NCI-H774 (cell line): ENCODE measurements around the gene ACTR6.
"Not testable (repeated sequence)": the region's sequence is repeated elsewhere in the genome, so short reads cannot be mapped to it uniquely, and the experiment has no call there.

Experiments used
- DNase-seq: peaks from one replicate; lab custom pipeline; 2025; lab: John Stamatoyannopoulos, UW

The ACTR6 gene

DNA sequence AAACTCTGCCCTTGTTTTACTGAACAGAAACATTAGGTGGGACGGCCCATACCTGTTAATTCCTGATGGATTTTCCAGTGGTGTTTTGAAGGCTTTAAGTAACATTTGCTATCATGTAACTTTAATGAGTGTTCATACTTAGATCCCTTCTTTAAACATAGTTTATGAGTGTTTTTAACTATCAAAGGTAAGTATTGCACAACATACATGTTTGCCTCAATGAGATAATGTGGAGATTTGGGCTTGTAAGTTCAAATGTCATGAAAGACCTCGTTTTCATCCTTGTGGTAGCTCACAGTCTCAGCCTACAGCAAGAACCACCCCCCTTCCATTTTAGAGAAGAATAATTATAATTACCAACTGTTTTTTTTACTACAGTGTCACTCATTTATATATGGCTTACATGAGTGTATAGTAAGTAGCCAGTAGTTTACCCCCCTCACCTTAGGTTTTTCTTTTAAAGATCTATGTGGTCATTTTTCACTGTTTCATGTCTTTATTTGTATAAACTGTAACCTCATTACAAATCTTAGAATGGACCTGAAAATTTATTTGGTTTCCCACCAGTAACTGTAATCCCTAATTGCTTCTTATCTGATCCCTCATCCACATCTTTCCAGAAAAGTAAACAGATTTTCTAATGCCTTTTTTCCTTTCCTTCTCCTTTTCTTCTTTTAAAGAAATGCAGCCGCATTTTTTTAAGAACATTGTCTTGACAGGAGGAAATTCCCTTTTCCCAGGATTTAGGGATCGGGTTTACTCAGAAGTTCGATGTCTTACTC is 18.9 kb downstream of the ACTR6 start:
- DNase-seq: no peak

DNA sequence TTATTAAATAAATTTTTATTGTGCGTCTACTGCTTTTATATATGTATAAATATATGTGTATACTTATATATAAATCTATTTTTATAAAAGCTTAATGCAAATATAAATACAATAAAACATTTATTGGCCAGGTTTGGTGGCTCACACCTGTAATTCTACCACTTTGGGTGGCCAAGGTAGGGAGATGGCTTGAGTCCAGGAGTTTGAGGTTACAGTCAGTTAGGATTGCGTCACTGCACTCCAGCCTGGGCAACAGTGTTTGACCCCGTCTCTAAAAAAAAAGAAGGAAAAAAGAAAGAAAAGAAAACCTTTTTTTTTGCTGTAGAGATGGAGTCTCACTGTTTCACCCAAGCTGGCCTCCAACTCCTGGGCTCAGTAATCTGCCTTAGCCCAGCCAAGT is 20.9 kb downstream of the ACTR6 start:
- DNase-seq: no peak

DNA sequence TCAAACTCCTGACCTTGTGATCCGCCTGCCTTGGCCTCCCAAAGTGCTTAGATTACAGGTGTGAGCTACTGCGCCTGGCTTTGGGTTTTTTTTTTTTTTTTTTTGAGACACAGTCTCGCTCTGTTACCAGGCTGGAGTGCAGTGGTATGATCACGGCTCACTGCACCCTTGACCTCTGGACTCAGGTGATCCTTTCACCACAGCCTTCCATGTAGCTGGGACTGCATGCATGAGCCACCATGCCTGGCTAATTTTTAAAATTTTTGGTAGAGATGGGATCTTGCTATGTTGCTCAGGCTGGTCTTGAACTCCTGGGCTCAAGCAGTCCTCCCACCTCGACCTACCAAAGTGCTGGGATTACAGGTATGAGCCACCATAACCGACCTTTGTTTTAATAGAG is 21.6 kb downstream of the ACTR6 start:
- not testable (repeated sequence) for DNase-seq

DNA sequence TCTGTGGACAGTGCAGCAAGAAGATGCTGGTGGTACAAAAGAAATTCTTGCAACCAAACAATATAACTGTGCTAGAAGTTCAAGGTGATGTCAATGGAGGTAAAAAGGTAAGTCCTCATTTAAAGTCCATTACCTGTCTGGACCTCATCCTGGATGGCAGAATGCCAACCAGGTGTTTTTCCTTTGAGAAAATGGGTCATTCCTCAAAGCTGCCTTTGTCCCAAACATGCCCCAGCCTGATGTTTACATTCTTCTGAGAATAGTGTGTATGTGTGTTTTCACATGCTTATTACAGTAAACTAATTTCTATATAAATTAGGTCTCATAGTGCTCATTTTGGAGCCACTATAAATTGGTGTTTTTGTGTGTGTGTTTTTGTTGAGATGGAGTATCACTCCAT is 24.9 kb downstream of the ACTR6 start:
- DNase-seq: no peak

DNA sequence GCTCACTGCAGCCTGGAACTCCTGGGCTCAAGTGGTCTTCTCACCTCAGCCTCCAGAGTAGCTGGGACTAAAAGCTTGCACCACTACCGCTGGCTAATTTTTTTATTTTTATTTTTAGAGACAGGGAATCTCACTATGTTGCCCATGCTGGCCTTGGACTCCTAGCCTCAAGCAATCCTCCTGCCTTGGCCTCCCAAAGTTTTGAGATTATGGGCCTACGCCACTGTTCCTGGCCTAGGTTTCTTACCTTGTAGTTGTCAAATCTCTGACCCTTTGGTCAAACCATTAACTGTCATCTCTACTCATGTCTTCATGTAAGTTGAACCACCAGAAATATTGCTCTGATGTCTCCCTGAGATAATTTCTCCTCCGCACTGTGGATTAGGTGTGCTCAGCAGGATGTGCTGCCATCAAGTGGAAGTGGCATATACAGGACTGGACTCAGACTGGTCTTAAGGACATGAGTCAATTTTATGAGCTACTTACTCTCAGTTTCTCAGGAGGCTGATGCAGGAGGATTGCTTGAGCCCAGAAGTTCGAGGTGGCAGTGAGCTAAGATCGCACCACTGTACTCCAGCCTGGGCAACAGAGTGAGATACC is 28.5 kb downstream of the ACTR6 start:
- no peak for DNase-seq

DNA sequence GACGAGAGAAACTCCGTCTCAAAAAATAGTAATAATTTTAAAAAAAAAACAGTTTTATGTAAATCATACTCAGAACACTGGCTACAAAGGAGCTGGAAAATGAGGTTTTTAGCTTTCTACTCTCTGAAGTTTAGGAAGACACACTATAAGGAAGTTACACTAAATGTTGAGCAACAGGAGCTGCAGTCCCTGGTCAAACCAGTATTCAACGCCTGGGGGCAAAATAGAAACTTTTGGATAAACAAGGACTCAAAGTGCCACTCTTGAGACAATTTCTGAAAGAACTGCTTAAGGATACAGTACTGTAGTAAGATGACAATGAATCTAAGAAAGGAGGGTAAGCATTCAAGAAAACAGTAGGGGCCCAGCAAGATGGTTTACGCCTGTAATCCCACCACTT is 29.3 kb downstream of the ACTR6 start:
- no peak for DNase-seq

DNA sequence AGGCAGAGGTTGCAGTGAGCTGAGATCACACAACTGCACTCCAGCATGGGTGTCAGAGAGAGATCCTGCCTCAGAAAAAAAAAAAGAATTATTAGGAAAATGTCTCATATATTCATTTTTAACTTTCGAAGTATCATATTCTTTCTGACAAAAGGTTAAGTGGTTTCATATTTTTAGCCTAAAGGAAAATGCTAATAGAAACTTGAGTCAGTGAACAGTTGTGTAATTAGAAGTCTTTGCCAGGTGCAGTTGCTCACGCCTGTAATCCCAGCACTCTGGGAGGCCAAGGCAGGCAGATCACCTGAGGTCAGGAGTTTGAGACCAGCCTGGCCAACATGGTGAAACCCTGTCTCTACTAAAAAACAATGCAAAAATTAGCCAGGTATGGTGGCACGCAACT is 31.3 kb downstream of the ACTR6 start:
- DNase-seq: not testable (repeated sequence)

DNA sequence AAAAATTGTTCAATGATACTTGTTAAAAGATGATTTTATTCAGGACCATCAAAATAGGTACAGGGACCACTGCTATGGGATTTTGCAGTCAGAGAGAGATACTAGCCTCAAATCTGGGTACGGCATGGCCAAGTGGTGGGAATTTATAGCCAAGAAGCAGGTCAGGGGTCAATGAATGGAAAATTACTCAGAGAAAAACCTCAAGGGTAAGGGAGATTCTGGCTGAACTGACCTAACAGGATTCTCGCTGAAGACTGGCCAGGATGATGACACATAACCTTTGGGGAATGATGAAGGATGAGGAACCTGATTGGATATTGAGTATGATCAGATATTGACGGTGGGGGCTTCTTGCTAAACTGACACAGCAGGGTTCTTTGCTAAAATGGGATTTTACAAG is 33.6 kb downstream of the ACTR6 start:
- DNase-seq: no peak

DNA sequence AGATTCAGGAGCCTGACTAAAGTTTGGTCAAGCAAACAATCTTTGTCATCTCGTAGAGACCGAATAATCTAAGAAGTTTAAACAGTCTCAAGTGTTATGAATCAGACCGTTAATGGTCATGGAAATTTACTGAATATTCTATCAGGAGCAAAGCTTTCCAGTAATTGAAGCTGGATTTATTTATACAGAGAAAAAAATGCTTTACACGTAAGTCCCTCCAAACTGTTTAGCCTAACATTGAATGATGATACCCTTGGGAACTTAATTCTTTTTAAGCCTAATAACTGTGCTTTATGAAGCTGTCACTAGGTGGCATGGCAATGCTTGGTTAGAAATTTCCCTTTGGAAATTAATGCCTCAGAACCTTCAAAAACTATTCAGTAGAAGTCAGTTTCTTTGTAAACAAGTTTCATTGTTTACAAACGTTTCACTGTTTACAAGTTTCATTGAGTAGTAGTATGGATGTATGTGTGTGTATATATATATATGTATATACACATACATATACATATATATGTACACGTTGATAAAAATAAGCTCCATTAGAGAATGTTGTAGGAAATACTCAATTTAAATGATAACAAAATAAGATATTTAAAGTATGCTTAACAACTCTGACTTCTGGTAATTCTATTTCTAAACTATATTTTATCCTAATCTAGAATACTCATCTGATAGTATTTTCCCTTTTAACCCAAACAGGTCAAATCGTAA is 34.1 kb downstream of the ACTR6 start:
- DNase-seq: peak; percentile 49

DNA sequence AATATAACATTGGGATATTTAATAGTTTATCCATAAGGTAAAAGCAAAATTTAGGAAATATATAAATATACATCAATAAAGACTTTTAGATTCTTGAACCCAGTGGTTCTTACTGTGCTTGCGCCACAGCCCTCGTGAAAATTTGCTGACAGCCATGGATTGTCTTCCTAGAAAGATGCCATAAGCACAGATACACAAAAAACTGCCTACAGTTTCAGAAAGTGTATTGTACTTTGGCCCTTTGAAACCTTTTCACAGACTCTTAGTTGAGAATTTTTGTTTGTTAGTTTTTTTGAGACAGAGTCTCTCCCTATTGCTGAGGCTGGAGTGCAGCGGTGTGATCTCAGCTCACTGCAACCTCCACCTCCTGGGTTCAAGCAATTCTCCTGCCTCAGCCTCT is 38.2 kb downstream of the ACTR6 start:
- no peak for DNase-seq

DNA sequence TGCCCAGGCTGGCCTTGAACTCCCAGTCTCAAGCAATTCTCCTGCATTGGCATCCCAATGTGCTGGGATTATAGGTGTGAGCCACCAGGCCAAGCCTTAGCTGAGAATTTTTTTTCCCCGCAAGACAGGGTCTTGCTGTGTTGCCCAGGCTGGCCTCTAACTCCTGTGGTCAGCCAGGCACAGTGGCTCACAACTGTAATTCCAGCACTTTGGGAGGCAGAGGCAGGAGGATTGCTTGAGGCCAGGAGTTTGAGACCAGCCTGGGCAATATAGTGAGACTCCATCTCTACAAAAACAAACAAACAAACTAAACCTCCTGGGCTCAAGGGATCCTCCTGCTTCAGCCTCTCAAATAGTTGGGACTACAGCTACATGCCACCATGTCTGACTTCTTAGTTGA is 39.0 kb downstream of the ACTR6 start:
- DNase-seq: no peak

DNA sequence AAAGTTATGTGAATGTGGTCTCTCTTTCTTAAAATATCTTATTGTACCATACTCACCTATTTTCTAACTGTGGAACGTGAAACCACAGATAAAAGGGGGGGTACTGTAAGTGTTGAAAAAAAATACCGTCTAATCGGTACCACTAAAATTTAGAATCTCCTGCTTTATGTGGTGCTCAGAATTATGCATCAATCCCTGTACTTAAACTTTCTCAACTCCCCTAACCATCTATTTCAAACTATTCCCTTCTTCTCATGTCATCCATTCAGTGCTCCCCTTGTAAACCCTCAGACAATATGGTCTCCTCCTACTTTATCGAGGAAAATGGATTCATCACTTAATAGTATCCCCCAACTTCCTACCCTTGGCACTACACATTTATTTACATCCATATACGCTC is 42.5 kb downstream of the ACTR6 start:
- no peak for DNase-seq

DNA sequence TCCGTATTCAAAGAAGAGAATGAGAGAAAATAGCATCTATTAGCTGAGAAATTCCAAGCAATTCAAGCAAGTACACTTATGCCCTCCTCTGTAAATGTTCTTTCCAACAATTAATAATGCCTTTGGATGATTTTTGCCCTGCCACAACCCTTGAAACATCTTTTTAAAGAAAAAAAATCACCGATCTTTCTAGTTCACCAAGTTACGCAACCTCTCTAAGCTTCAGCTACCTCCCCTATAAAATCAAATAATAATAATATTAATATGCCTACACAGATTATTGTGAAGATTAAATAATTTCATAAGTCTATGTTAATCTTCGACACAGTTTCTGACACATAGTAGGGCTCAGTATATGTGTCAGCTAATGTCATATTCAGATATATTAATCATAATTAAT is 47.1 kb downstream of the ACTR6 start:
- DNase-seq: no peak

DNA sequence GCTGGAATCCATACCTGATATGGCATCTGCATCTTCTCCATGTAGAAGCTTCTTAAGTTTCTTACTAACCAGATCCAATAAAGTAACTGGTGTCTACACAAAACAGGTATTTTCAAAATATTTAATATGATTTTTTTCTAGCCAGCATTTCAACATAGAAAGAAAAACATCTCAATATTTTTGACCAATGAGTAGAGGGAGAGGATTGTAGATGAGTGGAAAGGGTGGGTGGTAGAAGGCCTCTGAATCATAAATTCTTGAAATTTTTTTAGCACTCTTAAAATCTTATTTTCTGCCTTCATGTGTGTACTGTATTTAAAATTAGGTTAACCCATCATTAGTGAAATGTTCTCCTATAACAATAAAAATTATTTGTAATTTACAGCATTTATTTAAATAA is 48.3 kb downstream of the ACTR6 start:
- DNase-seq: no peak

DNA sequence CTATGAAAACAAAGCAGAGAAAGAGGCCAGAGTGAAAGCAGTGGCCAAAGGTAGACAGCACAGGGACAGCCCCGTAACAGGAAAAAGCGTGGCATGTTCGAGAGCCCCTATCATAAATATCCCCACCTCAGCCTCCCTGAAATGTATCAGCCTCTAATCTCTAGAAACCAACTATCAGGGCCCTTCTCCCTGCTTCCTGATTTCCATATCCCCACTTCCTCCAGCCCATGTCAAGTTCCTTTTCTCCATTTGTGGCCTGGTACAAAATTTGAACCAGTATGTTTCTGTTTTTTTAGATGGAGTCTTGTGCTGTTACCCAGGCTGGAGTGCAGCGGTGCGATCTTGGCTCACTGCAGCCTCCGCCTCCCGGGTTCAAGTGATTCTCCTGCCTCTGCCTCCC is 49.3 kb downstream of the ACTR6 start:
- no peak for DNase-seq

DNA sequence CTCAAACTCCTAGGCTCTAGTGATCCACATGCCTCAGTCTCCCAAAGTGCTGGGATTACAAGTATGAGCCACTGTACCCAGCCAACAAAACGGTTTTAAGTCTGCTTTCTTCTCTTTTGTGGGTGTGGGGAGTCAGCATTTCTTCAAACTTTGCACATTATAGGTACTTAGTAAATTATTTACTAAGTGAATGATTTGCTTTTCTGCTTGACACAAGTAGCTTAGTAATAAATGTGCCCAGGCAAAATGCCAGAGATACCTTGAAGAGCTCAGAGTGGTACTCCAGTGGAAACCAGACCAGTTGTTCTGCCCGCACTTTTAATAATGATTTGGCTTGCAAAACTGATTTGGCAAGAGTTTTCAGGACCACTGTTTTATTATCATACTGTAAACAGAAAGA is 51.3 kb downstream of the ACTR6 start:
- peak; percentile 52 for DNase-seq

DNA sequence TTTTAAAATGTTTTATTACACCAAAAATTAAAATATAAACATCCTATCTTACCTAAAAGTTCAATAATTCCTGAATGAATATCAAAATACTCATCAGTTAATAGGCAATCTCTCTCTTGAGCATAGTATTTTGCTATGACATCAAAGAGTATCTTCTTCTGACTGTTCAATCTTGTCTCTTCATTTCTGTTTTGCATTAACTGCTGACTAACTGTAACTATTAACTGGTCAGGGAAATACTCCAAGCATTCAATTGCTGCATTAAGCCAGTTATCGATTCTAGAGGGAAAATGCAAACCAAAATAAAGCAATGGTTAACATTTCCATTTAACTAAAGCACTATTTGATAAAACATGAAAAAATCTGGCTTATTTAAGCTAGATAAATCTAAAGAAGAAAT is 52.8 kb downstream of the ACTR6 start:
- DNase-seq: no peak

DNA sequence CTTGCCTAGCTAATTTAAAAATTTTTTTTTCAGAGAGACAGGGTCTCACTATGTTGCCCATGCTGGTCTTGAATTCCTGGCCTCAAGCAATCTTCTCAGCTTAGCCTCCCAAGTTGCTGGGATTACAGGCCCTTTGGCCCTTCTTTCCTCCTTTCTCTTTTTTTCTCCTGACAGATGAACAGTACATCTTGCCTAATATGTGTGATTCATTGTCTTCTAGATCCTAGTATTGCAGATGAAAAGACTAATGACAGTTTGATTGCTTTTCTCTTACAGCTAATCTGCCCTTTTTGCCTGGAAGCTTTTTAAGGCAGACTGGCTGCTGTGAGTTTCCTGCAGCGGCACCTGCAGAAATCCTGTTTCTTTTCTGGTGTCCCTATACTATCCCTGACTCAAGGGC is 54.3 kb downstream of the ACTR6 start:
- no peak for DNase-seq

DNA sequence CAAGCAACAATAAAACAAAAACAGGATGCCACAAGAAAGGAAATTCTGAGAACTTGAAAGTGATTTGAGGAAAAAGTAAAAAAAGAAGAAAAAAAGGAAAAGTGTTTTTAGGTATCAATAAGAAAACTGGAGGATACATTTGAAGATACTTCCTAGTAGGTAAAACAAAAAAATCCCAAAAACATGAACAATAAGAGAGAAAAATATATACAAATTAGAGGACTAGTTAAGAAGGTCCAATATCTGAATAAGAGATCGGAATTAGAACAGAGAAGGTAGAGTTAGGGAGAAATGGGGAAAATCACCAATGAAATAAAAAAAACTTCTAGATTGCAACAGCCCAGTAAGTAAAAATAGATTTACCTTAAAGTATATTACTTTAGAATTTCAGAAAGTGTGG is 57.5 kb downstream of the ACTR6 start:
- DNase-seq: no peak

DNA sequence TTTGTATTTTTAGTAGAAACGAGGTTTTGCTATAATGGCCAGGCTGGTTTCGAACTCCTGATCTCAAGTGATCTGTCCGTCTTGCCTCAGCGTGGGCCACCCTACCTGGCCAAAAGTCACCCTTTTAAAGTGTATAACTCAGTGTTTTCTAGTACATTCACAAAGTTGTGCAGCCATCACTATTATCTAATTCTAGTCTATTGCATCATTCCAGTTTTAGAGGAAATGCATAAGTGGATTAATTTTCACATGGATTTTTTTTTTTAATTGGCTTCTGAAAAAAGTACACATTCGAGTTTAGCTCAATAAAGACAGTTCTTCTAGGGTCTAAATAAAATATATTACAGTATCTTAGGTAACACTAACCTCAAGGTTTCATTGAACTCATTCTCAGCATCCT is 62.5 kb downstream of the ACTR6 start:
- no peak for DNase-seq

DNA sequence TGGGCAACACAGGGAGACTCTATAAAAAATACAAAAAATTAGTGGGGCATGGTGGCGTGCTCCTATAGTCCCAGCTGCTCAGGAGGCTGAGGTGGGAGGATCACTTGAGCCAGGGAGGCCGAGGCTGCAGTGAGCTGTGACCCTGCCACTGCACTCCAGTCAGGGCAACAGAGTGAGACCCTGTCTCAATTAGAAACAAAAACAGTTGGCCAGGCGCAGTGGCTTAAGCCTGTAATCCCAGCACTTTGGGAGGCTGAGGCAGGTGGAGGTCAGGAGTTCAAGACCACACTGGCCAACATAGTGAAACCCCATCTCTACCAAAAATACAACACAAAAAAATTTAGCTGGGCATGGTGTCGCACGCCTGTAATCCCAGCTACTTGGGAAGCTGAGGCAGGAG is 64.5 kb downstream of the ACTR6 start:
- not testable (repeated sequence) for DNase-seq

DNA sequence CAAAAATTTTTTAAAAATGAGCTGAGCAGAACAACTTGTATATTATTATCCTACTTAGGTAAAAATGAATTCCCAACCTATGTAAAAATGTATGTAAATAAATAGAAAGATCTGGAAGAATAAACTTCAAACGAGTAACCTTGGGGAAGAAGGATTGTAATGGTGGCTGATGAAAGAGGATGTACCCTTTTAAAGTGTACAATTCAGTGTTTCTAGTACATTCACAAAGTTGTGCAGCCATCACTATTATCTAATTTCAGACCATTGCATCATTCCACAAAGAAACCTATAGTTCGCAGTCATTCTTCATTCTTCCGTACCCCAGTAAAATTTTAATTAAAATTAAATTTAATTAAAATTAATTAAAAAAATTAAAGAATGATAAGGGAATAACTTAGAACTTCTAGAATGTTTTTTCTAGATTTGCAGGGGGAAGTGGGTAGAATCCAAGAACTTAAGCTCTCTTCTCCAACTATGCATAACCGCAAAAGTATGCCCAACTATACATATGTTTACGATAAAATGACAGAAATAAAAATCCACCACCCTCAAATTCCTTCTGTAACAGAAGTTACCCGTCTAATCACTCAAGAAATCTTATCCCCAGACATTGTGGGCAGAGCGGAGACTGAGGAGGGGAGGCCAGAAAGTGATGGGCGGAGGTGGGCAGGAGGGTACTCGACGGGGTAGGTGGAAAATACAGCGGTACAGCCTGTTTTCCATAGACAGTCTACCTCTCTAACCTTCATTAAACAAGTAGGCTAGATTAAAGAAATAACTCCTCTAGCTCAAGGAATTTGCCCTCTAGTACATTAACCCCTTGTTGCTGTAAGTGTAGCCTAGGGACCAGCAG is 65.3 kb downstream of the ACTR6 start:
- no peak for DNase-seq

DNA sequence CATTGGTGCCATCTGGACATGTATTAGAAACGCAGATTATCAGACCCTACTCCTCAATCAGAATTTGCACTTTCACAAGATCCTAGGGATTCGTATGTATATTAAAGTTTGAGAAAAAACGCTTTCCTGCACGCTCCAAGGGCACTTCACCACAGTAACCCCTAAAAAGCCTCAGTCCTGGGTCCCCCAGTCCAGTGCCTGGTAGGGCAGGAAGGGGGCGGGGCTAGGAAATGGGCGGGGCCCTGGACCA is 65.9 kb downstream of the ACTR6 start:
- DNase-seq: no peak
